GM12878 (cell line): ENCODE measurements around the gene WWC2.

Experiments used
- BACH1 ChIP-seq: fragments of 450-650 bp; IDR thresholded peaks from 2 replicates; pipeline ENCODE4 v1.6.1; 2017; ENCODE audit warnings: mild to moderate bottlenecking, borderline replicate concordance
- CHD4 ChIP-seq: fragments of 200-600 bp; sonication (generic); IDR thresholded peaks from 2 replicates; pipeline ENCODE4 v1.6.1; 2016; ENCODE audit warnings: mild to moderate bottlenecking
- HDAC2 ChIP-seq: fragments of 200-600 bp; sonication (generic); IDR thresholded peaks from 2 replicates; pipeline ENCODE4 v1.6.1; 2017
- KAT2A ChIP-seq: conservative IDR thresholded peaks from 2 replicates; pipeline ENCODE4 v1.6.1; 2011; ENCODE audit warnings: low read depth, low read length; ENCODE audit not compliant: control insufficient read depth
- MAX ChIP-seq: IDR thresholded peaks from 2 replicates; pipeline ENCODE4 v1.6.1; 2012; ENCODE audit warnings: low read depth, low read length, improper control_type of control experiment
- MXI1 ChIP-seq: fragments of 150-350 bp; IDR thresholded peaks from 2 replicates; pipeline ENCODE4 v1.6.1; 2011; ENCODE audit warnings: low read depth, mild to moderate bottlenecking, inconsistent platforms, low read length, improper control_type of control experiment
- POLR2A ChIP-seq: IDR thresholded peaks from 2 replicates; pipeline ENCODE4 v1.6.1; 2011; ENCODE audit warnings: low read depth, mild to moderate bottlenecking, low read length
- REST ChIP-seq: IDR thresholded peaks from 2 replicates; pipeline ENCODE4 v1.6.1; 2012; ENCODE audit warnings: mild to moderate bottlenecking, low read depth, low read length
- TF ChIP-seq, protein P1 (sequence below), 3 experiments: IDR thresholded peaks in 2 of 3; conservative IDR thresholded peaks in 1 of 3; 2 replicates each; pipeline ENCODE4 v1.5.1; 2011; ENCODE audit warnings: low read depth in 3 of 3, low read length in 3 of 3, mild to moderate bottlenecking in 3 of 3, control low read depth in 2 of 3, moderate library complexity in 2 of 3, inconsistent platforms in 1 of 3, mixed read lengths in 1 of 3; ENCODE audit not compliant: control insufficient read depth in 2 of 3, insufficient read depth in 1 of 3; ENCODE audit errors: extremely low read depth in 1 of 3
- TF ChIP-seq, protein P2 (sequence below): IDR thresholded peaks from 2 replicates; pipeline ENCODE4 v1.6.1; 2011; ENCODE audit warnings: low read depth, low read length, improper control_type of control experiment, borderline replicate concordance

- TF ChIP-seq POLR2A (no peak), HDAC2 (no peak), MXI1 (no peak), BACH1 (no peak), MAX (no peak), CHD4 (no peak), REST (no peak), KAT2A (no peak)
- TF ChIP-seq, protein P1, sequence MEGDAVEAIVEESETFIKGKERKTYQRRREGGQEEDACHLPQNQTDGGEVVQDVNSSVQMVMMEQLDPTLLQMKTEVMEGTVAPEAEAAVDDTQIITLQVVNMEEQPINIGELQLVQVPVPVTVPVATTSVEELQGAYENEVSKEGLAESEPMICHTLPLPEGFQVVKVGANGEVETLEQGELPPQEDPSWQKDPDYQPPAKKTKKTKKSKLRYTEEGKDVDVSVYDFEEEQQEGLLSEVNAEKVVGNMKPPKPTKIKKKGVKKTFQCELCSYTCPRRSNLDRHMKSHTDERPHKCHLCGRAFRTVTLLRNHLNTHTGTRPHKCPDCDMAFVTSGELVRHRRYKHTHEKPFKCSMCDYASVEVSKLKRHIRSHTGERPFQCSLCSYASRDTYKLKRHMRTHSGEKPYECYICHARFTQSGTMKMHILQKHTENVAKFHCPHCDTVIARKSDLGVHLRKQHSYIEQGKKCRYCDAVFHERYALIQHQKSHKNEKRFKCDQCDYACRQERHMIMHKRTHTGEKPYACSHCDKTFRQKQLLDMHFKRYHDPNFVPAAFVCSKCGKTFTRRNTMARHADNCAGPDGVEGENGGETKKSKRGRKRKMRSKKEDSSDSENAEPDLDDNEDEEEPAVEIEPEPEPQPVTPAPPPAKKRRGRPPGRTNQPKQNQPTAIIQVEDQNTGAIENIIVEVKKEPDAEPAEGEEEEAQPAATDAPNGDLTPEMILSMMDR (IDR thresholded peaks at IDR 0.05 in 2 of 3, conservative IDR thresholded peaks at IDR 0.05 in 1 of 3; ENCODE audit: control insufficient read depth in 2 of 3, extremely low read depth in 1 of 3, insufficient read depth in 1 of 3, low read depth in 3 of 3, low read length in 3 of 3), result no peak
- TF ChIP-seq, protein P2, sequence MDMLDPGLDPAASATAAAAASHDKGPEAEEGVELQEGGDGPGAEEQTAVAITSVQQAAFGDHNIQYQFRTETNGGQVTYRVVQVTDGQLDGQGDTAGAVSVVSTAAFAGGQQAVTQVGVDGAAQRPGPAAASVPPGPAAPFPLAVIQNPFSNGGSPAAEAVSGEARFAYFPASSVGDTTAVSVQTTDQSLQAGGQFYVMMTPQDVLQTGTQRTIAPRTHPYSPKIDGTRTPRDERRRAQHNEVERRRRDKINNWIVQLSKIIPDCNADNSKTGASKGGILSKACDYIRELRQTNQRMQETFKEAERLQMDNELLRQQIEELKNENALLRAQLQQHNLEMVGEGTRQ, result no peak
Observed at GRCh38 chr4:183263787-183264386, 164.8 kb downstream of the WWC2 start.
